Endothelial cell of umbilical vein (primary cell): ENCODE data around the gene LBX2. TPM values are rescaled to one million over a fixed set of nuclear protein-coding genes. Genes with fewer than 3 reads are reported as not detected.

Experiments used
- BruUV-seq: library from RNA; stranded (reverse); fragments of 400-500 nt; replicated peaks from 2 replicates; lab custom pipeline; 2021; lab: Mats Ljungman, UMichigan
- CTCF ChIA-PET: fragments of 300-600, 350-600 bp; sonication (Branson Sonifier 250); formaldehyde crosslinking; loops from one replicate; lab custom pipeline; 2021; ENCODE audit warnings: antibody characterized with exemption, inconsistent platforms; lab: Charles Lee
- POLR2A ChIA-PET: fragments of 300-600, 350-600 bp; sonication (Branson Sonifier 250); formaldehyde crosslinking; loops from one replicate; lab custom pipeline; 2021; ENCODE audit warnings: antibody characterized with exemption, inconsistent platforms; lab: Charles Lee
- DNase-seq: peaks from one replicate; pipeline ENCODE4 v3.0.0-alpha.2; 2011; ENCODE audit warnings: low read depth, low spot score
- FAIRE-seq: peaks from 2 replicates; lab custom pipeline; 2011; peaks lifted over from hg19 to GRCh38; lab: Jason Lieb, UNC
- H2AFZ ChIP-seq: 2 replicates; pipeline ENCODE4 v1.6.0; 2012; ENCODE audit warnings: low read depth, low read length, control low read depth, inconsistent platforms
- H3K27ac ChIP-seq: 2 replicates; pipeline ENCODE4 v1.5.1; 2011; ENCODE audit warnings: low read depth, mild to moderate bottlenecking, control low read depth, low read length, moderate library complexity; ENCODE audit not compliant: insufficient read depth
- H3K27me3 ChIP-seq, 2 experiments: 2 replicates each; pipeline versions ENCODE4 v1.6.0 to v1.6.1; 2011; ENCODE audit warnings: low read length in 2 of 2, mixed read lengths in 1 of 2; ENCODE audit not compliant: control insufficient read depth in 2 of 2, insufficient read depth in 2 of 2
- H3K36me3 ChIP-seq, 2 experiments: 2 replicates in 1 of 2; 3 replicates in 1 of 2; pipeline ENCODE4 v1.5.1; 2011; ENCODE audit warnings: low read length in 2 of 2, mild to moderate bottlenecking in 1 of 2, moderate library complexity in 1 of 2; ENCODE audit not compliant: control insufficient read depth in 2 of 2, insufficient read depth in 2 of 2; ENCODE audit errors: extremely low read depth in 1 of 2
- H3K4me1 ChIP-seq: 3 replicates; pipeline ENCODE4 v1.5.1; 2011; ENCODE audit warnings: mild to moderate bottlenecking, low read length; ENCODE audit not compliant: control insufficient read depth, insufficient read depth; ENCODE audit errors: extremely low read depth
- H3K4me2 ChIP-seq: 2 replicates; pipeline ENCODE4 v1.6.1; 2011; ENCODE audit warnings: low read length, control low read depth, mixed read lengths; ENCODE audit not compliant: insufficient read depth
- H3K4me3 ChIP-seq, 3 experiments: fragments of 200-600 bp in 1 of 3; sonication (generic), shearing (Covaris generic) in 1 of 3; replicated peaks in 1 of 3; 2 replicates each; pipeline ENCODE4 v1.5.1; 2011 to 2016; ENCODE audit warnings: control low read depth in 3 of 3, low read length in 3 of 3, mild to moderate bottlenecking in 2 of 3, inconsistent platforms in 1 of 3, low read depth in 1 of 3, moderate library complexity in 1 of 3; ENCODE audit not compliant: insufficient read depth in 1 of 3
- H3K79me2 ChIP-seq: 2 replicates; pipeline ENCODE4 v1.6.0; 2012; ENCODE audit warnings: low read length, inconsistent platforms; ENCODE audit not compliant: control insufficient read depth, insufficient read depth
- H3K9ac ChIP-seq: replicated peaks from 2 replicates; pipeline ENCODE3; 2011; ENCODE audit warnings: low read length, control low read depth; ENCODE audit not compliant: insufficient read depth; ENCODE audit errors: extremely low read depth
- H3K9me1 ChIP-seq: replicated peaks from 3 replicates; pipeline ENCODE4 v1.6.0; 2011; ENCODE audit warnings: mild to moderate bottlenecking, low read length; ENCODE audit not compliant: control insufficient read depth, insufficient read depth; ENCODE audit errors: extremely low read depth
- H3K9me3 ChIP-seq: replicated peaks from 2 replicates; pipeline ENCODE4 v1.5.1; 2012; ENCODE audit warnings: low read length, inconsistent platforms; ENCODE audit not compliant: control insufficient read depth, insufficient read depth
- H4K20me1 ChIP-seq: replicated peaks from 2 replicates; pipeline ENCODE3; 2011; ENCODE audit warnings: mild to moderate bottlenecking, low read length; ENCODE audit not compliant: control insufficient read depth, insufficient read depth; ENCODE audit errors: extremely low read depth
- EZH2 ChIP-seq: IDR thresholded peaks from 2 replicates; pipeline ENCODE4 v1.6.1; 2012; ENCODE audit warnings: borderline replicate concordance, low read depth, mild to moderate bottlenecking, moderate library complexity, low read length, inconsistent platforms; ENCODE audit not compliant: severe bottlenecking
- FOS ChIP-seq: IDR thresholded peaks from 2 replicates; pipeline ENCODE4 v1.6.1; 2011; ENCODE audit warnings: mild to moderate bottlenecking, low read length, moderate library complexity, borderline replicate concordance; ENCODE audit not compliant: insufficient read depth
- GATA2 ChIP-seq: IDR thresholded peaks from 2 replicates; pipeline ENCODE4 v1.7.0; 2011; ENCODE audit warnings: low read depth, mild to moderate bottlenecking, moderate library complexity, mixed read lengths, low read length; ENCODE audit not compliant: insufficient read length, insufficient read depth
- JUN ChIP-seq: IDR thresholded peaks from 2 replicates; pipeline ENCODE4 v1.6.1; 2011; ENCODE audit warnings: borderline replicate concordance, low read depth; ENCODE audit not compliant: insufficient read length, insufficient read depth
- MYC ChIP-seq: IDR thresholded peaks from one replicate; pipeline ENCODE4 v1.6.1; 2011; ENCODE audit warnings: mild to moderate bottlenecking, low read depth, low read length
- POLR2A ChIP-seq: IDR thresholded peaks from 2 replicates; pipeline ENCODE4 v1.6.1; 2012; ENCODE audit warnings: low read depth, mild to moderate bottlenecking, control low read depth, low read length
- POLR2AphosphoS5 ChIP-seq: IDR thresholded peaks from 2 replicates; pipeline ENCODE4 v1.6.1; 2012; ENCODE audit warnings: low read depth, mild to moderate bottlenecking, control low read depth, low read length, moderate library complexity; ENCODE audit not compliant: insufficient read depth
- dilution Hi-C: fragments of 300-500 bp; cut with MboI; formaldehyde crosslinking; loops from one replicate; pipeline ENCODE4 v1.15.0; 2019; ENCODE audit warnings: low sequenced_read_pairs; ENCODE audit not compliant: extremely low pct_ligation_motif_present
- intact Hi-C: fragments of 100-400 bp; cut with micrococcal nuclease; formaldehyde crosslinking; loops from one replicate; pipeline ENCODE4 v1.10.0; 2022
- polyA plus RNA-seq, 4 experiments: library from polyadenylated mRNA; depleted of rRNA in 3 of 4; stranded (reverse) in 3 of 4; unstranded in 1 of 4; fragments of >200 nt; gene quantifications; 2 replicates each; pipeline versions ENCODE4 v1.2.1 to v1.2.3, GENCODE V29; 2011 to 2012; ENCODE audit warnings: missing spikeins in 1 of 4
- total RNA-seq: library from RNA; stranded (reverse); gene quantifications from 2 replicates; pipeline ENCODE4 v1.2.3, GENCODE V29; 2021
- TF ChIP-seq, protein P1 (sequence below): IDR thresholded peaks from 2 replicates; pipeline ENCODE4 v1.6.1; 2011; ENCODE audit not compliant: insufficient read depth, insufficient read length
- TF ChIP-seq, protein P2 (sequence below), 2 donors: IDR thresholded peaks; 1 replicate in 1 of 2; 2 replicates in 1 of 2; pipeline ENCODE4 v1.5.1; 2011; ENCODE audit warnings: low read length in 2 of 2, mild to moderate bottlenecking in 2 of 2, moderate library complexity in 2 of 2, control low read depth in 1 of 2, inconsistent platforms in 1 of 2, low read depth in 1 of 2; ENCODE audit not compliant: insufficient read depth in 1 of 2; ENCODE audit errors: extremely low read depth in 1 of 2

The LBX2 gene
- total and polyA plus RNA-seq, 2 donors (not counting 3 experiments of a cell fraction or from before 2014, with no cell fraction given) = 2.8 to 3.8 TPM

DNA sequence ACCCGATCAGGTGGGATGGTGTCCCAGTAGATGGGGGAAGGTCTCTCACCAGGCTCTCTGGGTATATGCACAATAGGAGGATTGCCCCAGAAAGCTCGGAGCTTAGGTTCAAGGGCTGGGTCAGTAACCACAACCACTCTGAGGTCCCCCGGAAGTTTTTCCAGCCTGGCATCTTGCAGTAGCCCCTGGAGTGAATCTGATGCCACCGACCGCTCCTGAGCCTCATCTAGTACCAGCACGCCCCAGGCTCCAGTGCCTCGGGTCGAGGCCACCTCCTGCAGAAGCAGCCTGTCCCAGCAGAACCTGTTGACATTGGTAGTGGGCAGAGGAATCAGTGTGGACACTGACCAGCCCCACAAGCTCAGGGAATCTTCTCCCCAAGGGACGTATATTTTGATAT is 24.6 kb upstream of the LBX2 start:
- CTCF ChIA-PET = interaction anchor here (1.1 kb wide), 1 partner anchor 8 kb away, joined by 3 read pairs; no protein-coding TSS in a partner anchor
- intact Hi-C loops = no loop called here

DNA sequence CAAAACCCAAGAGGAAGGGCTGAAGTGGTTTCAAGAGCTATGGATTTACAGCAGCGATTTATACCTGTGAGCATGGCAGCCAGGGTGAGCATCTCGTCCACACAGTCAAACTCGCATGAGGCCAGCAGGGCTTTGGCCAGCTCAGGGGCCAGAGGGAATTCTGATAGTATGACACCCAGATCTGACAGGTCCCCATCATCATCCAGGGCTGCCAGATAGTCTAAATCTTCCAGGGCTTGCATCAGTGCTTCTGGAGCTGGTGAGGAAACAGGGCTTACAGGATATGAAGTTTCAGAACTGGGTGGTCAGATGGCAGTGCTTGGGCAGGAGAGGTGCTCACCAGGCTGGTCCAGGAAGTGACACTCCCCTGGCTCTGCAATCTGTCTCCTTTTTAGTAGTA is 23.1 kb upstream of the LBX2 start:
- Histone ChIP-seq H2AFZ (no peak overlapping the region), H3K79me2 (no peaks in the 10 kb centered on the region), H3K36me3 (peaks cover 5 to 13% of the 10 kb centered on the region in 2 experiments), H4K20me1 (no peaks in the 10 kb centered on the region), H3K27ac (no peak overlapping the region), H3K4me3 (no peak overlapping the region), H3K9me3 (no peaks in the 10 kb centered on the region), H3K4me1 (no peaks in the 10 kb centered on the region), H3K9me1 (no peaks in the 10 kb centered on the region), H3K27me3 (peaks cover 34 to 39% of the 10 kb centered on the region in 2 experiments), H3K9ac (no peak overlapping the region), H3K4me2 (no peak overlapping the region)
- dilution Hi-C loops = no loop called here
- no peak for TF ChIP-seq GATA2
- no peak for TF ChIP-seq FOS
- no peak for TF ChIP-seq JUN
- TF ChIP-seq EZH2 = no peak
- TF ChIP-seq MYC = no peak
- no peak for TF ChIP-seq POLR2AphosphoS5
- TF ChIP-seq, protein P1, sequence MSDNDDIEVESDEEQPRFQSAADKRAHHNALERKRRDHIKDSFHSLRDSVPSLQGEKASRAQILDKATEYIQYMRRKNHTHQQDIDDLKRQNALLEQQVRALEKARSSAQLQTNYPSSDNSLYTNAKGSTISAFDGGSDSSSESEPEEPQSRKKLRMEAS = no peak
- no peak for TF ChIP-seq POLR2A
- TF ChIP-seq, protein P2, sequence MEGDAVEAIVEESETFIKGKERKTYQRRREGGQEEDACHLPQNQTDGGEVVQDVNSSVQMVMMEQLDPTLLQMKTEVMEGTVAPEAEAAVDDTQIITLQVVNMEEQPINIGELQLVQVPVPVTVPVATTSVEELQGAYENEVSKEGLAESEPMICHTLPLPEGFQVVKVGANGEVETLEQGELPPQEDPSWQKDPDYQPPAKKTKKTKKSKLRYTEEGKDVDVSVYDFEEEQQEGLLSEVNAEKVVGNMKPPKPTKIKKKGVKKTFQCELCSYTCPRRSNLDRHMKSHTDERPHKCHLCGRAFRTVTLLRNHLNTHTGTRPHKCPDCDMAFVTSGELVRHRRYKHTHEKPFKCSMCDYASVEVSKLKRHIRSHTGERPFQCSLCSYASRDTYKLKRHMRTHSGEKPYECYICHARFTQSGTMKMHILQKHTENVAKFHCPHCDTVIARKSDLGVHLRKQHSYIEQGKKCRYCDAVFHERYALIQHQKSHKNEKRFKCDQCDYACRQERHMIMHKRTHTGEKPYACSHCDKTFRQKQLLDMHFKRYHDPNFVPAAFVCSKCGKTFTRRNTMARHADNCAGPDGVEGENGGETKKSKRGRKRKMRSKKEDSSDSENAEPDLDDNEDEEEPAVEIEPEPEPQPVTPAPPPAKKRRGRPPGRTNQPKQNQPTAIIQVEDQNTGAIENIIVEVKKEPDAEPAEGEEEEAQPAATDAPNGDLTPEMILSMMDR (IDR thresholded peaks at IDR 0.05; ENCODE audit: extremely low read depth in 1 of 2, insufficient read depth in 1 of 2, low read depth in 1 of 2, low read length in 2 of 2) = no peak
- ChIA-PET CTCF (no interaction called here), POLR2A (no interaction called here)
- no peak for FAIRE-seq
- intact Hi-C loops = no loop called here
- DNase-seq = no peak
- BruUV-seq = no TSS peak

More for the DNA sequence above, 24.6 kb upstream of the LBX2 start:
- Histone ChIP-seq H3K9ac (no peak overlapping the region), H3K9me1 (no peaks in the 10 kb centered on the region), H3K36me3 (peaks cover 6 to 16% of the 10 kb centered on the region in 2 experiments), H3K27me3 (peaks cover 19 to 24% of the 10 kb centered on the region in 2 experiments), H4K20me1 (no peaks in the 10 kb centered on the region), H3K4me3 (no peak overlapping the region), H3K9me3 (no peaks in the 10 kb centered on the region), H3K79me2 (peaks cover 15% of the 10 kb centered on the region), H3K27ac (no peak overlapping the region), H2AFZ (no peak overlapping the region), H3K4me1 (peaks cover 10% of the 10 kb centered on the region), H3K4me2 (no peak overlapping the region)
- dilution Hi-C loops = no loop called here
- TF ChIP-seq POLR2A (no peak), MYC (no peak)
- BruUV-seq = no TSS peak
- POLR2A ChIA-PET = no interaction called here
- no peak for DNase-seq
- FAIRE-seq = no peak
